HCT116 (cell line): ENCODE results near the gene ECM1. TPM values are rescaled to one million over a fixed set of nuclear protein-coding genes. Genes with fewer than 3 reads are reported as not detected.

Experiments used
- ATAC-seq: fragments of 200-7000 bp; cut with Tn5 transposase; 2 replicates; pipeline ENCODE4 v1.9.1; 2020; ENCODE audit warnings: mild to moderate bottlenecking, moderate library complexity
- BruUV-seq: library from RNA; stranded (reverse); fragments of 400-500 nt; replicated peaks from 2 replicates; lab custom pipeline; 2021; lab: Mats Ljungman, UMichigan
- CTCF ChIA-PET: fragments of 300-600 bp; sonication (Branson Sonifier 250); formaldehyde crosslinking; loops from one replicate; lab custom pipeline; 2021; ENCODE audit warnings: antibody characterized with exemption; lab: Charles Lee
- POLR2A ChIA-PET: fragments of 300-600, 350-600 bp; sonication (Branson Sonifier 250); formaldehyde crosslinking; loops from one replicate; lab custom pipeline; 2021; ENCODE audit warnings: antibody characterized with exemption; lab: Charles Lee
- RAD21 ChIA-PET, 2 experiments: fragments of 300-600 bp; sonication (Branson Sonifier 250); formaldehyde crosslinking; loops; one replicate each; lab custom pipeline; 2023; ENCODE audit warnings: low total read pairs in 2 of 2; ENCODE audit not compliant: uncharacterized antibody in 2 of 2, unreplicated experiment in 2 of 2, low non-redundant PET in 1 of 2; lab: Charles Lee
- DNase-seq: peaks from one replicate; pipeline ENCODE4 v3.0.0-alpha.2; 2010; ENCODE audit warnings: low read depth, low spot score
- H2AFZ ChIP-seq: fragments of 200-600 bp; shearing (Covaris generic), sonication (generic); 2 replicates; pipeline ENCODE4 v1.6.1; 2017; ENCODE audit warnings: low read depth, mixed run types, mixed read lengths, antibody characterized with exemption, low read length; ENCODE audit not compliant: poor library complexity, severe bottlenecking
- H3K27ac ChIP-seq: 2 replicates; pipeline ENCODE4 v1.5.1; 2012; ENCODE audit warnings: low read depth, low read length
- H3K27me3 ChIP-seq: fragments of 200-600 bp; sonication (generic); 2 replicates; pipeline ENCODE4 v1.6.1; 2016; ENCODE audit warnings: mixed run types, low read length, mixed read lengths; ENCODE audit not compliant: insufficient read depth
- H3K36me3 ChIP-seq, 2 experiments: fragments of 200-500 bp in 1 of 2; fragments of 200-600 bp in 1 of 2; sonication (Bioruptor generic) in 1 of 2; sonication (generic) in 1 of 2; 2 replicates each; pipeline versions ENCODE4 v1.5.1 to v1.6.1; 2014 to 2016; ENCODE audit warnings: low read length in 2 of 2, inconsistent platforms in 1 of 2, mixed read lengths in 1 of 2, mixed run types in 1 of 2; ENCODE audit not compliant: insufficient read depth in 2 of 2, control insufficient read depth in 1 of 2
- H3K4me1 ChIP-seq, 2 experiments: fragments of 200-600 bp in 1 of 2; sonication (generic) in 1 of 2; 2 replicates each; pipeline versions ENCODE4 v1.5.1 to v1.6.1; 2012 to 2017; ENCODE audit warnings: low read length in 2 of 2, inconsistent platforms in 1 of 2, mild to moderate bottlenecking in 1 of 2, mixed read lengths in 1 of 2, mixed run types in 1 of 2, moderate library complexity in 1 of 2; ENCODE audit not compliant: insufficient read depth in 2 of 2, control insufficient read depth in 1 of 2
- H3K4me2 ChIP-seq: fragments of 200-600 bp; sonication (generic); 2 replicates; pipeline ENCODE4 v1.6.1; 2017; ENCODE audit warnings: mixed run types, low read length, mixed read lengths
- H3K4me3 ChIP-seq, 2 experiments: fragments of 200-600 bp in 1 of 2; sonication (generic) in 1 of 2; replicated peaks in 1 of 2; 2 replicates each; pipeline ENCODE4 v1.5.1; 2011 to 2016; ENCODE audit warnings: low read length in 2 of 2, control low read depth in 1 of 2, low read depth in 1 of 2, mild to moderate bottlenecking in 1 of 2, mixed read lengths in 1 of 2, mixed run types in 1 of 2
- H3K79me2 ChIP-seq: fragments of 200-600 bp; sonication (generic); 2 replicates; pipeline ENCODE4 v1.6.1; 2017; ENCODE audit warnings: mild to moderate bottlenecking, mixed run types, low read length, moderate library complexity, mixed read lengths; ENCODE audit not compliant: insufficient read depth
- H3K9ac ChIP-seq: fragments of 200-600 bp; sonication (generic); 2 replicates; pipeline ENCODE4 v1.6.1; 2016; ENCODE audit warnings: low read length, mixed read lengths
- H3K9me2 ChIP-seq: fragments of 200-600 bp; sonication (generic), shearing (Covaris generic); 2 replicates; pipeline ENCODE4 v1.6.1; 2017; ENCODE audit warnings: mixed run types, mild to moderate bottlenecking, moderate library complexity; ENCODE audit not compliant: insufficient read depth
- H3K9me3 ChIP-seq, 2 experiments: fragments of 200-500 bp in 1 of 2; fragments of 200-600 bp in 1 of 2; sonication (Bioruptor generic) in 1 of 2; sonication (generic) in 1 of 2; 2 replicates each; pipeline ENCODE4 v1.6.1; 2014 to 2017; ENCODE audit warnings: low read length in 2 of 2, mixed read lengths in 2 of 2, inconsistent platforms in 1 of 2, low read depth in 1 of 2, mild to moderate bottlenecking in 1 of 2, mixed run types in 1 of 2, moderate library complexity in 1 of 2; ENCODE audit not compliant: control insufficient read depth in 1 of 2, insufficient read depth in 1 of 2
- H4K20me1 ChIP-seq: fragments of 200-600 bp; sonication (generic), shearing (Covaris generic); 2 replicates; pipeline ENCODE4 v1.6.1; 2017; ENCODE audit warnings: mixed run types, mild to moderate bottlenecking, moderate library complexity; ENCODE audit not compliant: insufficient read depth
- CBX3 ChIP-seq: IDR thresholded peaks from 2 replicates; pipeline ENCODE4 v1.6.1; 2012; ENCODE audit warnings: low read depth
- CTCF ChIP-seq, 3 experiments: fragments of 200-600 bp in 1 of 3; sonication (generic) in 1 of 3; IDR thresholded peaks in 2 of 3; conservative IDR thresholded peaks in 1 of 3; 2 replicates each; pipeline ENCODE4 v1.5.1; 2012 to 2017; ENCODE audit warnings: low read depth in 2 of 3, low read length in 2 of 3, antibody characterized with exemption in 1 of 3, borderline replicate concordance in 1 of 3, control low read depth in 1 of 3, mild to moderate bottlenecking in 1 of 3, mixed read lengths in 1 of 3, mixed run types in 1 of 3, moderate library complexity in 1 of 3; ENCODE audit not compliant: insufficient read depth in 1 of 3
- EGR1 ChIP-seq: IDR thresholded peaks from 2 replicates; pipeline ENCODE4 v1.6.1; 2012; ENCODE audit warnings: low read depth
- ELF1 ChIP-seq: IDR thresholded peaks from 2 replicates; pipeline ENCODE4 v1.6.1; 2012; ENCODE audit warnings: low read depth, borderline replicate concordance
- EZH2 ChIP-seq: fragments of 200-600 bp; sonication (generic); IDR thresholded peaks from 2 replicates; pipeline ENCODE4 v1.6.1; 2017; ENCODE audit warnings: antibody characterized with exemption, mixed run types
- EZH2phosphoT487 ChIP-seq: fragments of 200-600 bp; IDR thresholded peaks from 2 replicates; pipeline ENCODE4 v1.6.1; 2018; ENCODE audit warnings: antibody characterized with exemption, borderline replicate concordance
- FOSL1 ChIP-seq: IDR thresholded peaks from 2 replicates; pipeline ENCODE4 v1.6.1; 2012; ENCODE audit warnings: low read depth
- POLR2AphosphoS5 ChIP-seq: IDR thresholded peaks from 2 replicates; pipeline ENCODE4 v1.6.1; 2011; ENCODE audit warnings: mild to moderate bottlenecking, low read depth, low read length, moderate library complexity
- RAD21 ChIP-seq: IDR thresholded peaks from 2 replicates; pipeline ENCODE4 v1.6.1; 2012; ENCODE audit warnings: low read depth, mild to moderate bottlenecking
- REST ChIP-seq: IDR thresholded peaks from 2 replicates; pipeline ENCODE4 v1.6.1; 2012; ENCODE audit warnings: low read depth
- SRF ChIP-seq: IDR thresholded peaks from 2 replicates; pipeline ENCODE4 v1.6.1; 2012; ENCODE audit warnings: low read depth
- ZFX ChIP-seq: fragments of 450-650 bp; IDR thresholded peaks from 2 replicates; pipeline ENCODE4 v1.6.1; 2017
- ZNF274 ChIP-seq: fragments of 200-500 bp; sonication (Bioruptor generic); IDR thresholded peaks from 2 replicates; pipeline ENCODE4 v1.6.1; 2014; ENCODE audit warnings: mild to moderate bottlenecking, low read depth, low read length, inconsistent platforms
- intact Hi-C: fragments of 100-400 bp; cut with micrococcal nuclease; formaldehyde crosslinking; loops from 2 replicates; pipeline ENCODE4 v1.10.0; 2022
- total RNA-seq: library from RNA; stranded (reverse); gene quantifications from one replicate; pipeline ENCODE4 v1.2.1, GENCODE V29; 2021; ENCODE audit not compliant: unreplicated experiment

The ECM1 gene
- total RNA-seq, 1 experiment from 2014 or later = 2.0 TPM

DNA sequence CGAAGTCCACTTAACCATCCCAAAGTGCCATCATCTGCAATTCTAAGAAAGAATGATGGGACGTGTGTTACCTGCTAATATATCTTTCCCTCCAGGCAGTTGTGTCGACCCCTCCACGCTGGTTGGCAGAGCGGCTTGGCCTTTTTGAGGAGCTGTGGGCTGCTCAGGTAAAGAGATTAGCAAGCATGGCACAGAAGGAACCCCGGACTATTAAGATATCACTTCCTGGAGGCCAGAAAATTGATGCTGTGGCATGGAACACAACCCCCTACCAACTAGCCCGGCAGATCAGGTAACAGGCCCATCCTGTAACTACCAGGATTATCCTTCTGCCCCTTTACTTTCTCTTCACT lies 20.2 kb upstream of the ECM1 start:
- peaks cover 2 to 7% of the 10 kb centered on the region in 2 experiments; a peak in 2 of 4 replicates for H3K4me1 ChIP-seq
- no peaks in the 10 kb centered on the region for H3K9me3 ChIP-seq
- TF ChIP-seq CBX3 (no peak), ZFX (no peak), RAD21 (no peak), FOSL1 (no peak), CTCF (IDR thresholded peaks at IDR 0.05 in 2 of 3, conservative IDR thresholded peaks at IDR 0.05 in 1 of 3; ENCODE audit: borderline replicate concordance in 1 of 3, insufficient read depth in 1 of 3, low read depth in 2 of 3, low read length in 2 of 3) (no peak), SRF (no peak), POLR2AphosphoS5 (no peak), EGR1 (no peak), EZH2phosphoT487 (no peak), REST (no peak), ELF1 (no peak), ZNF274 (no peak), EZH2 (no peak)
- no peaks in the 10 kb centered on the region for H3K27me3 ChIP-seq
- CTCF ChIA-PET = no interaction called here
- BruUV-seq = TSS peak; percentile 78
- peak overlapping the region; percentile 86 for H3K4me2 ChIP-seq
- peak overlapping the region; percentile 84 for H3K9ac ChIP-seq
- RAD21 ChIA-PET = no interaction called here
- H3K79me2 ChIP-seq = peaks cover 10% of the 10 kb centered on the region
- intact Hi-C loops = no loop called here
- H3K36me3 ChIP-seq = peaks cover 12 to 14% of the 10 kb centered on the region in 2 experiments; a peak in 3 of 4 replicates
- H3K27ac ChIP-seq = peak overlapping the region; percentile 48
- no peaks in the 10 kb centered on the region for H4K20me1 ChIP-seq
- ATAC-seq (no peak), DNase-seq (no peak)
- H2AFZ ChIP-seq = no peak overlapping the region
- no peaks in the 10 kb centered on the region for H3K9me2 ChIP-seq
- POLR2A ChIA-PET = no interaction called here
- H3K4me3 ChIP-seq = peak overlapping the region; percentile 84 to 93
